GM10248 (cell line): Measurements from ENCODE around the gene MRPL21.

Experiments used
- CTCF ChIA-PET: fragments of 300-600 bp; sonication (Branson Sonifier 250); formaldehyde crosslinking; extraction: SDS; loops from one replicate; lab custom pipeline; 2021; ENCODE audit warnings: antibody characterized with exemption; lab: Yijun Ruan, JAX
- POLR2A ChIA-PET: fragments of 350-650 bp; sonication (Branson Sonifier 250); formaldehyde crosslinking; extraction: SDS; loops from one replicate; lab custom pipeline; 2020; ENCODE audit warnings: antibody characterized with exemption; lab: Yijun Ruan, JAX
- DNase-seq: peaks from one replicate; pipeline ENCODE4 v3.0.0; 2012; ENCODE audit errors: extremely low spot score
- CTCF ChIP-seq: IDR thresholded peaks from 2 replicates; pipeline ENCODE4 v1.5.1; 2012; ENCODE audit warnings: mild to moderate bottlenecking, low read depth; ENCODE audit errors: extremely low read depth, missing control alignments, control extremely low read depth

Gene MRPL21

GRCh38 chr11:68927280-68928135 lies 23.9 kb upstream of the MRPL21 start:
- DNase-seq, result peak; percentile 69
- no peak for TF ChIP-seq CTCF
- POLR2A ChIA-PET, result no interaction called here
- CTCF ChIA-PET, result no interaction called here

GRCh38 chr11:68925611-68926010 lies 22.0 kb upstream of the MRPL21 start:
- no peak for TF ChIP-seq CTCF
- POLR2A ChIA-PET, result no interaction called here
- CTCF ChIA-PET, result no interaction called here
- no peak for DNase-seq

- TF ChIP-seq CTCF, result no peak
- no peak for DNase-seq
- CTCF ChIA-PET, result no interaction called here
- POLR2A ChIA-PET, result no interaction called here
Observed at GRCh38 chr11:68924073-68924925, 20.7 kb upstream of the MRPL21 start.

- CTCF ChIA-PET, result no interaction called here
Observed at GRCh38 chr11:68923614-68924013, 20.0 kb upstream of the MRPL21 start.

GRCh38 chr11:68916439-68916838 lies 12.8 kb upstream of the MRPL21 start:
- ChIA-PET POLR2A (no interaction called here), CTCF (no interaction called here)
- TF ChIP-seq CTCF, result no peak
- DNase-seq, result no peak

More at GRCh38 chr11:68923614-68924013, 20.0 kb upstream of the MRPL21 start:
- no peak for DNase-seq
- POLR2A ChIA-PET, result no interaction called here
- no peak for TF ChIP-seq CTCF

- ChIA-PET CTCF (no interaction called here), POLR2A (no interaction called here)
- no peak for DNase-seq
- TF ChIP-seq CTCF, result no peak
Observed at GRCh38 chr11:68914761-68915160, 11.1 kb upstream of the MRPL21 start.
